ENCODE results near the gene DCDC2C.
A peak's percentile ranks its signal among the peaks of the same experiment; 100 is the strongest.

Gene DCDC2C

GRCh38 chr2:3712831-3713503 is 9.6 kb downstream of the DCDC2C start:
- no peak for DNase-seq

DNA sequence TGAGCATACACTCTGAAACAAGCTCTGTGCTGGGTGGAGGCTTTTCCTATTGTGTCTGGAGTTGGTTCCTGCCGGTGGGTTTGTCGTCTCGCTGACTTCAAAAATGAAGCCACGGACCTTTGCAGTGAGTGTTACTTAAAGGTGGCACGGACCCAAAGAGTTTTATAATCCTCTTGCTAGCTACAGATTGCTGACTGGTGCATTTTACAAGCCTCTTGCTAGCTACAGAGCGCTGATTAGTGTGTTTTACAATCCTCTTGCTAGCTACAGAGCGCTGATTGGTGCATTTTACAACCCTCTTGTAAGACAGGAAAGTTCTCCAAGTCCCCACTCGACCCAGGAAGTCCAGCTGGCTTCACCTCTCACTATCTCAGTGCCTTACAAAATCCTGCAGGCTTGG is 15.3 kb downstream of the DCDC2C start:
- DNase-seq, result no peak

- DNase-seq, result no peak
Observed at GRCh38 chr2:3725002-3725401, 21.6 kb downstream of the DCDC2C start.

- DNase-seq, result no peak
Observed at GRCh38 chr2:3725458-3726250, 22.3 kb downstream of the DCDC2C start.

DNA sequence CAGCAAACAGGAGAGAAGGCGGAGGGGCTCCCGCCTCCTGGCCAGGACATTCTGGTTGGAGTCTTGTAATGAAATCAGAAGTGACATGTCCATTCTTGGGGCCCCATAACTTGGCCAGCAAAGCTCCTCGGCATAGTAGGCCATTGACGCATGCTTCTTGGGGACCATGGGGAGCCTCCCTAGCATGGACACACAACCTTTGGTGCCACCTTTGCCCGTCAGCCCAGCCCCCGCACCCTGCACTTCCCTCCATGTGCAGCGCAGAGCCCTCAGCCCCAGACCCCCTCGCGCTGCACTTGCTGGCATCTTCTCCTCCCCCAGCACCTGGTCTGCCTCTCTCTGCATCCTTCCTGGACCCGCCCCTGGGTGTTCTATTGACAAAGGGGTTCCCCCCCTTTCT is 23.1 kb downstream of the DCDC2C start:
- no peak for DNase-seq

- no peak for DNase-seq
Observed at GRCh38 chr2:3727397-3728045, 24.1 kb downstream of the DCDC2C start.

DNA sequence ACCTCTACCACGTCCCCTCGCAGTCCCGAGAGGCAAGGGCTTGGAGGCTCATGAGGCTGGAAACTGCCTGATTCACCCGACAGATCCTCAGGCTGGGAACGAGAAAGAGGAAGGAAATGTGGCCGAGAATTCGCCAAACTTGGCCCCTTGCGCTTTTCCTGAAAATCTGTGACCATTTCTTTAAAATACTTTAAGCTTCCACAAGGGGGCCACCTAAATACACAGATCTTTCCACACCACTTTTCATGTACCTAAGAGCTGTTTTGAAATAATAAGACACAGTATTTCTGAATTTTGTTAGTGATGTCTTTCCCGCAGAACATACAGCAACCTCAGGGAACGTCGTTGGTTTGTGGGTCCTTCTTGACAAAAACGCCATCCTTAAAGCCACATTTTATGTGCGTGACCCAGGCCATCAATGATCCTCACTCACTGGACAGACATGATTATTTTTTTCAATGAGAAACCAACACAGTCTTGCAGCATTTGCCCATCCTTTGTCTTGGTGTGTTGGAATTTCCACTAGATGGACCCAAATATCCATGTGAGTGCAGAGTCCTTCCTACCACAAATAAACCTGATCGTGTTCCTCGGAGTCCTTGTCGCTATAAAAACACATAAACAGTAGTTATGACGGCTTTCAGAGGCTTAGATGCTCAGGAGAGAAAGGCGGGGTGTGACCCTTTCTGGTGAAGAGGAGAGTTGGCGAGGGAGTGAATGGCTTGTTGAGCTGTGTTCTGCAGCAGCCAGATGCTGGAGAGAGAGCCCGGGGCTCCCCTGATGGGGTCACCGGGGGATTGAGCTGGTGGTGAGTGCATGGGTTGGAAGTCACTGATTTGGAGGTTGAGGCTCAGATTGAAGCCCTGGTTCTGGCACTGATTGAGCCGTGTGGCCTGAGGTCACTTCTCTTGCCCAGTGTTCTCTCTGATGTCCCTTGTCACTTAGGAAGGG is 25.0 kb downstream of the DCDC2C start:
- DNase-seq, result peak; percentile 31

- DNase-seq, result no peak
Observed at GRCh38 chr2:3729055-3729448, 25.7 kb downstream of the DCDC2C start.

DNA sequence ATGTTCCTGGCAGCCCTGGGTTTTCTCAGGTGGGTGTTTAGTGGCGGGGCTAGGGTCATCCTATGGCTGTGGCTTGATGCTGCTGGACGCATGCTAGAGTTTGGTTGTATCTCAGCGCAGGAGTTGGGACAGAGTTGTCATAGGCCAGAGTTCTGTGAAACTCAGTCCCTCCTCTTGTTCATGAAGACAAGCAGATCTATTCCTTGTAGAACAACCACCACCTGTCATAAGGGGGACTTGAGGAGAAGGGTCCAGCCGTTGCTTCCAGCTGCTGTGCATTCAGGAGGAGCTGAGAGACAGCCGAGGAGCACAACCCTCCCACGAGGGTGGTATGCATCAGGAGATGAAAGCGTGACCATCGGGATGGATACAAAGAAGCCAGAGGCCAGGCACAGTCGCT is 26.4 kb downstream of the DCDC2C start:
- DNase-seq, result no peak

DNA sequence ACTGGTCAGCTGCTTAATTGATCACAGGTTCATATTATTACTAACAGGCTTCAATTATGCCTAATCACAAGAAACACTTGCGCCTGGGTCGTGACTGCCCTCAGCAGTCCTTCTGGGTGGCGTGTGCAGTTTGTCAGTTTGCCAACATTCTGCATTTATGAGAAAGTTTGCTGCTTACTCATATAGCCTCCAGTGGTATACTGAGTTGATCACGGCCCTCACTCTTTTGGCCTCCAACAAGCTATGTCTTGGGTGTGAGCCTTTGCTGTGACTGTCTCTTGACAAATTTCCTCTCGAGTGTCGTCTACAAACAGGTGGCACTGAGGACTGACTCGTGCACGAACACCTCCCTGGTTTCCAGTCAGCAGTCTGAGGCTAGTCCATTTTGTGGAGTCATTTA is 27.3 kb downstream of the DCDC2C start:
- DNase-seq, result no peak

DNA sequence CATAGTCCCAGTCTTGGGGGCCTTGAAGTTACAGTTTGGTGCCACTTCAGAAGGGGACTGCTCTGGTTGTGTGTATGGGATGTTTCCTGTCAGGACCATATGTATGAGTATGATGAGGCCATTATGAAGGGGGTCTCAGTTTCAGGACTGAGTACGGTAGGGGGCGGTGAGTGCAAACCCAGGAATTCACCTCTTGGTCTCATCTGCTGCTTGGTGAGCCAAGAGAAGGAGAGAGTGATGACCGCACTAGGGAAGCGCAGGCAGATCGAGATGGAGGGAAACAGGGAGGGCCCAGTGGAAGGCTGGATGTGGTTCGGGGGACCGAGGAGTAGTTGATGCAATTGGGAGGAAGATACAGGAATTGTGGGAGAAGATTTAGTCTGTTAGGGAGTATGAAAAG is 28.5 kb downstream of the DCDC2C start:
- no peak for DNase-seq

GRCh38 chr2:3736112-3736511 is 32.7 kb downstream of the DCDC2C start:
- no peak for DNase-seq

DNA sequence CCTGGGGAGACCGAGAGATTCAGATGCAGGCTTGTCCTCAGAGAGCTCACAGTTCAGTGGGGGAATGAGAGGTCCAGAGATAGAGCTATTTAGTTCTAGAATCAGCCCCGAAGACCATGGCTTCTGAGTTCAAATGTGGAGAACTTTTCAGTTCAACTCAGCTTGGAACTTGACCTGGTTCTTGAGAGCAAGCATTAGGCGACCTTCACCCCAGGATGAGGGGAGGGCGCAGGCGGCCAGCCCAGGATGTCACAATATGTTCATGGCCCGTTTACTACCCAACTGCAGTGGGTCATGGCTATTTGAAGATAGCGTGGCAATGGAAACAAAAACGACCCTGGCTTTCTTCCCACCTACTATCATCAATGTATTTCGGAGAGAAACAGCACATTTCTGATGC is 33.8 kb downstream of the DCDC2C start:
- DNase-seq, result no peak

GRCh38 chr2:3738454-3738853 is 35.1 kb downstream of the DCDC2C start:
- peak; percentile 6 for DNase-seq

DNA sequence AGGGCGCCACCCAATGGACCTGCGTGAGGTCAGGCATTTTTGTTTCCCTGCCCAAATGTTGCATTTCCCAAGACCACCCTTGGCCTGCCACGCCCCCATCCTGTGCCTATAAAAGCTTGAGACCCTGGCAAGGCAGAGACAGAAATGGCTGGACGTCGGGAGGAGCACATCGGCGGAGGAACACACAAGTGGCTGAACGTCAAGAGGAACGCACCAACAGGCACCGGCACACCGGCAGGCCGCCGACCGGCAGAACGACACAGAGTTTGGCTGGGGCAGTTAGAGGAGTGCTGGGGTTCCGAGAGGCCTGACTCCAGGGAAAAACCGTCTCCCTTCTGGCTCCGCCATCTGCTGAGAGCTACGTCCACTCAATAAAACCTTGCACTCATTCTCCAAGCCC is 35.9 kb downstream of the DCDC2C start:
- DNase-seq, result no peak

- no peak for DNase-seq
Observed at GRCh38 chr2:3741396-3741795, 38.0 kb downstream of the DCDC2C start.

DNA sequence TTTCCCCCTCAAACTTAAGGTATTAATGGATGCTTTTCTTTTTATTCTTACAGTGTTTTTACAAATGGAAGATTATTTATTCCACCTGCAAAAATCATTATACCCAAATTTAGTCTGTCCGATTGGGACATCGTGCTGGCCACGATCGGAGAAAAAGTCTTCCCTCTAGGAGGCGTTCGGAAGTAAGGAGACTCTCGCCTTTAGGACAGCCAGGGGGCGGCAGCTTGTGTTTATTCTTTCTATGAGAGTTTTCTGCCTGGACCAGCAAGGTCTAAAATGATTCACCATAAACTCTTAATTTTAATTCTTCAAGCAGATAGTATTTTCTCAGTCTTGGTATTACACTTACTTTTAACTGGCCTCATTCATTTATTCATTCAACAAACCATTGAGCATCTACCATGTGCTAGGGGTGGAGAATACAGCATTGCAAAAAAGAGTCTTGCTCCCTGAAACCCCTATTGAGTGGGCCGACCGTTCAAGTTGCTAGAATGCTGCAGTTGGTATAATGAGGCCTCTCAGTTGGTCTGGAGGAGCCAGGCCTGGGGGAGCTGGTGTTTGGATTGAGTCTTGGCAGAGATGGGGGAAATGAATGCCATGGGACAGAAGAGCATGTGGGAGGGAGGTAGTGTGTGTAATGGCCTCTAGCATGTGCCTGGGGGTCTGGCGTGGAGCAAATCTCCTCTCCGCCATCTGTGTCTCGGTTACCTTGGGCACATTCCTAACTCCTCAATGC is 38.7 kb downstream of the DCDC2C start:
- DNase-seq, result no peak

DNA sequence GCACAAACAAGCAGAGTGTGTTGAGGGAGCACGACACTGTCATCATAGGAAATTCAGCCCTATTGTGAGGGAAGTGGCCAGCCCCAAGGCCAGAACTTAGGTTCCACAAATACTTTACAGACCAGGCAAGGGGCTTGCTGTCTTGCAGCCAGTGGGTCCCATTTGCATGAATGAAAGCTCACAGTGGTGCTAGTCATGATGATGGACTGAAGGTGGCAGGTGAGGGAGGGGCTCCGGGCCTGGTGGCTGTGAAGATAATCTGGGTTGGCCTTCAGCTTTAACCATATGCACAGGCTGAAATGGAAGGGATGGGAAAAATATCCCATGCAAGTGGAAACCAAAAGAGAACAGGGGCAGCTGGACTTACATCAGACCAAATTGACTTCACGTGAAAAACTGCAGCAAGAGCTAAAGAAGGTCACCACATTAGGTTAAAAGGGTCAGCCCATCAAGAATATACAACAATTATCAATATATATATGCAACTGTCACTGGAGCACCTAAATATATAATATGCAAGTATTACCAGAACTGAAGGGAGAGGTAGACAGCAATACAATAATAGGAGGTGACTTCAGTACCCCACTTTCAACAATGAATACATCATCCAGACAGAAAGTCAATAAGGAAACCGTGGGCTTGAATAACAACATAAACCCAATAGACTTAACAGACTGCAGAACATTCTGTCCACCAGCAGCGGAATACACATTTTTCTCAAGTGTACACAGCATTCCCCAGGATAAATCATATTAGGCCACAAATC is 39.6 kb downstream of the DCDC2C start:
- no peak for DNase-seq

DNA sequence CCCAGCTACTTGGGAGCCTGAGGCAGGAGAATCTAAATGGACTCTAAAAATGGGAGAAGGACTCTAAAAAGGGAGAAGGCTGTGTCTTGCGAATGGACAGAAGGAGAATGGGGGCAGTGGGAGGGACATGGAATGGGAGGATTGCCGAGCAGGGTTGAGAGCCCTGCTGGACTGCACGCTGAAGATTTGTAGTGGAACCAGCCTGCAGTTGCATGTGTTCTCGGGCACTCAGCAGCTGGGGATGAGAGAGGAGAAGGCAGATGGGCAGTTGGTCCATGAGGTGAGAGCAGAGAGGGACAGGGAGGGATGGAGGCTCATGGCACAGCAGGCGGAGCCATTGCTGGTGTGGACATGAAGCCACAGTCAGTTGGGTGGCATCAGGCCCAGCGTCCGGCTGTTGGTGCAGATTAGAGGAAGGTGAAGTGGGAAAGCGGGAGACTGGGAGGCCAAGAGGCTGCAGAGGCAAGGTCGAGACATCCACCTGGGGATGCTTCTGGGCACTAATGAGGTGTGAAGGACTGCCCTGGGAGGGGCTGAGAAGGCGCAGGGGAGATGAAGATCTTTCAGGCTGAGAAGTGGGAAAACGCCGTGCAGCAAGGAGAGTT is 40.7 kb downstream of the DCDC2C start:
- no peak for DNase-seq

DNA sequence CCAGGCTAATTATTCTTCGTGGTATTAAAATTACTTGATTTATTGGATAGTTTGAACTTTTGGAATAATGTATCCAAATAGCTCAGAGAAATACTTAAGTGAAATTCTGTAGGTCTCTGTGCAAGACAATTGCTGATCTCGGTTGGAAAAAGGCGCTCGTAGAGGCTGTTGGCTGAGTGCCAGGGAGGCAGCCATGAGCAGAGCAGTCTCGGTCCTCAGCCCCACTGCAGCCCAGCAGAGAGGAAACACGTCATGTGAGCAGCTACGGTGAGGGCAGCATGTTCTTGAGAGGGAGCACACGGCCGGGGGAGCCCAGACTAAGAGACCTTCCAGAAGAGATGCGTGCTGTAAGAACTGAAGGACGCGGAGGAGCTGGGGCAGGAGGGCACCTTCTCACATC is 42.5 kb downstream of the DCDC2C start:
- DNase-seq, result no peak

- DNase-seq, result no peak
Observed at GRCh38 chr2:3747032-3747654, 43.8 kb downstream of the DCDC2C start.

Data from NCI-H1092 treated with DMSO at 0.1 percent for 48 hours (cell line).